SK-N-SH (cell line): ENCODE data around the gene C10orf67. TPM values are rescaled to one million over a fixed set of nuclear protein-coding genes. Genes with fewer than 3 reads are reported as not detected.

Experiments
- CTCF ChIA-PET: fragments of 300-600, 350-600 bp; formaldehyde crosslinking; extraction: SDS; loops from one replicate; lab custom pipeline; 2021; lab: Yijun Ruan, JAX
- POLR2A ChIA-PET: fragments of 350-600 bp; sonication (Branson Sonifier 250); formaldehyde crosslinking; extraction: SDS; loops from one replicate; lab custom pipeline; 2020; ENCODE audit warnings: antibody characterized with exemption, inconsistent platforms; lab: Yijun Ruan, JAX
- DNase-seq: peaks from one replicate; pipeline ENCODE4 v3.0.0; 2012
- H2AFZ ChIP-seq: fragments of 200-600 bp; sonication (generic); 2 replicates; pipeline ENCODE4 v1.8.1; 2016; ENCODE audit warnings: antibody characterized with exemption, mild to moderate bottlenecking, low read depth
- H3F3A ChIP-seq: fragments of 200-600 bp; sonication (generic); replicated peaks from 2 replicates; pipeline ENCODE3; 2016; ENCODE audit warnings: antibody characterized with exemption, mild to moderate bottlenecking; ENCODE audit not compliant: insufficient read depth
- H3K27ac ChIP-seq, 2 experiments: fragments of 200-500 bp in 1 of 2; fragments of 200-600 bp in 1 of 2; sonication (Bioruptor generic) in 1 of 2; sonication (generic), shearing (Covaris generic) in 1 of 2; 2 replicates each; pipeline versions ENCODE4 v1.5.1 to v1.6.1; 2014 to 2016; ENCODE audit warnings: low read depth in 2 of 2, inconsistent platforms in 1 of 2, low read length in 1 of 2, mild to moderate bottlenecking in 1 of 2, mixed read lengths in 1 of 2
- H3K27me3 ChIP-seq: fragments of 200-600 bp; sonication (generic), shearing (Covaris generic); 2 replicates; pipeline ENCODE4 v1.6.1; 2016; ENCODE audit warnings: mixed run types; ENCODE audit not compliant: insufficient read depth
- H3K36me3 ChIP-seq, 2 experiments: fragments of 200-500 bp in 1 of 2; fragments of 200-600 bp in 1 of 2; sonication (Bioruptor generic) in 1 of 2; sonication (generic) in 1 of 2; replicated peaks in 1 of 2; 2 replicates each; pipeline versions ENCODE3 to v1.5.1; 2014 to 2016; ENCODE audit warnings: low read length in 1 of 2, mild to moderate bottlenecking in 1 of 2; ENCODE audit not compliant: insufficient read depth in 2 of 2, control insufficient read depth in 1 of 2
- H3K4me1 ChIP-seq, 2 experiments: fragments of 200-500 bp in 1 of 2; fragments of 200-600 bp in 1 of 2; sonication (Bioruptor generic) in 1 of 2; sonication (generic), shearing (Covaris generic) in 1 of 2; 2 replicates each; pipeline versions ENCODE4 v1.5.1 to v1.6.1; 2014 to 2016; ENCODE audit warnings: low read depth in 1 of 2, low read length in 1 of 2, mixed run types in 1 of 2; ENCODE audit not compliant: insufficient read depth in 2 of 2, control insufficient read depth in 1 of 2
- H3K4me2 ChIP-seq: fragments of 200-600 bp; sonication (generic), shearing (Covaris generic); 2 replicates; pipeline ENCODE4 v1.6.1; 2017; ENCODE audit warnings: mixed run types
- H3K4me3 ChIP-seq, 2 experiments: fragments of 200-500 bp in 1 of 2; fragments of 200-600 bp in 1 of 2; sonication (Bioruptor generic) in 1 of 2; sonication (generic), shearing (Covaris generic) in 1 of 2; 2 replicates each; pipeline versions ENCODE4 v1.5.1 to v1.8.1; 2014 to 2016; ENCODE audit warnings: low read depth in 2 of 2, inconsistent platforms in 1 of 2, low read length in 1 of 2, mild to moderate bottlenecking in 1 of 2, mixed read lengths in 1 of 2, moderate library complexity in 1 of 2
- H3K79me2 ChIP-seq: fragments of 200-600 bp; sonication (generic); 2 replicates; pipeline ENCODE4 v1.8.1; 2017; ENCODE audit warnings: mild to moderate bottlenecking; ENCODE audit not compliant: insufficient read depth
- H3K9ac ChIP-seq: fragments of 200-600 bp; sonication (generic); 2 replicates; pipeline ENCODE4 v1.6.1; 2017; ENCODE audit warnings: mixed run types
- H3K9me2 ChIP-seq: fragments of 200-600 bp; sonication (generic); 2 replicates; pipeline ENCODE4 v1.6.1; 2017; ENCODE audit warnings: mixed run types
- H3K9me3 ChIP-seq: fragments of 200-600 bp; sonication (generic); 2 replicates; pipeline ENCODE4 v1.6.1; 2017; ENCODE audit warnings: mixed run types, mild to moderate bottlenecking, moderate library complexity
- H4K20me1 ChIP-seq: fragments of 200-600 bp; sonication (generic); 2 replicates; pipeline ENCODE4 v1.6.1; 2017; ENCODE audit warnings: mild to moderate bottlenecking, mixed run types; ENCODE audit not compliant: insufficient read depth
- EP300 ChIP-seq, 2 experiments: IDR thresholded peaks; 2 replicates each; pipeline versions ENCODE4 v1.4.0 to v1.6.1; 2012; ENCODE audit warnings: borderline replicate concordance in 1 of 2, low read depth in 1 of 2, low read length in 1 of 2
- GABPA ChIP-seq: IDR thresholded peaks from 2 replicates; pipeline ENCODE4 v1.4.0; 2012; ENCODE audit warnings: low read depth, mild to moderate bottlenecking
- JUND ChIP-seq: IDR thresholded peaks from 2 replicates; pipeline ENCODE4 v1.4.0; 2012
- MXI1 ChIP-seq: IDR thresholded peaks from 2 replicates; pipeline ENCODE4 v1.6.1; 2012; ENCODE audit warnings: mild to moderate bottlenecking, low read depth, low read length, improper control_type of control experiment
- NFIC ChIP-seq: IDR thresholded peaks from 2 replicates; pipeline ENCODE4 v1.4.0; 2012; ENCODE audit warnings: borderline replicate concordance
- REST ChIP-seq: IDR thresholded peaks from 2 replicates; pipeline ENCODE4 v1.6.1; 2012; ENCODE audit warnings: mild to moderate bottlenecking, low read depth, low read length, moderate library complexity
- RXRA ChIP-seq: IDR thresholded peaks from 2 replicates; pipeline ENCODE4 v1.4.0; 2012; ENCODE audit warnings: low read depth, mild to moderate bottlenecking, borderline replicate concordance
- TCF12 ChIP-seq: IDR thresholded peaks from 2 replicates; pipeline ENCODE4 v1.4.0; 2012
- WGBS: methylation state at CpG from one replicate; pipeline ENCODE4 v1.1.6; 2017; ENCODE audit warnings: low lambda C conversion rate; 5-methylcytosine and 5-hydroxymethylcytosine counted together
- polyA plus RNA-seq, 3 experiments: library from polyadenylated mRNA; depleted of rRNA; stranded (reverse); fragments of >200 nt; gene quantifications; 2 replicates each; pipeline ENCODE4 v1.2.3, GENCODE V29; 2012
- small RNA-seq, 7 experiments: library from RNA; depleted of rRNA; stranded (forward); fragments of <200 nt; gene quantifications; one replicate each; pipeline ENCODE3, GENCODE V24; 2012

Gene C10orf67
- polyA plus RNA-seq, 1 of the 3 experiments (the other 2 are of a cell fraction) = 0.97 TPM

GRCh38 chr10:23157239-23157681 lies 187.3 kb downstream of the C10orf67 start (continued):
- no peak for TF ChIP-seq REST
- TF ChIP-seq NFIC = no peak
- TF ChIP-seq TCF12 = no peak
- TF ChIP-seq MXI1 = no peak
- TF ChIP-seq GABPA = no peak

GRCh38 chr10:23156447-23157150 lies 188.0 kb downstream of the C10orf67 start:
- WGBS = 55% methylated on average over 10 of the region's 10 CpGs
- Histone ChIP-seq H3K4me3 (no peak overlapping the region), H3K27ac (no peak overlapping the region), H3K4me2 (no peak overlapping the region), H3K27me3 (peaks cover 7% of the 10 kb centered on the region; the same call in 1 of the 2 replicates), H3K79me2 (no peaks in the 10 kb centered on the region), H3K4me1 (peaks cover 0 to 3% of the 10 kb centered on the region in 2 experiments; a peak in 1 of 4 replicates), H3F3A (no peaks in the 10 kb centered on the region), H3K9me3 (no peaks in the 10 kb centered on the region), H2AFZ (no peak overlapping the region), H3K9ac (no peak overlapping the region), H3K9me2 (no peaks in the 10 kb centered on the region), H3K36me3 (no peaks in the 10 kb centered on the region), H4K20me1 (no peaks in the 10 kb centered on the region)
- ChIA-PET POLR2A (no interaction called here), CTCF (interaction anchor here (0.9 to 9.9 kb wide), 14 partner anchors 11 to 557 kb away, joined by 3 to 208 read pairs (median 14); no protein-coding TSS in a partner anchor)
- DNase-seq = no peak
- TF ChIP-seq EP300 (IDR thresholded peaks at IDR 0.05; ENCODE audit: borderline replicate concordance in 1 of 2, low read depth in 1 of 2, low read length in 1 of 2) (no peak), RXRA (no peak)

- CTCF ChIA-PET = interaction anchor here (1.3 to 9.9 kb wide), 3 partner anchors 55 to 137 kb away, joined by 3 to 208 read pairs (median 4); no protein-coding TSS in a partner anchor
- 72% methylated on average over 7 of the region's 7 CpGs for WGBS
- Histone ChIP-seq H3K4me3 (no peak overlapping the region), H3K27ac (no peak overlapping the region), H3K9me3 (no peaks in the 10 kb centered on the region), H2AFZ (no peak overlapping the region), H4K20me1 (no peaks in the 10 kb centered on the region), H3K79me2 (no peaks in the 10 kb centered on the region), H3K4me2 (no peak overlapping the region)
- DNase-seq = no peak
- no peak for TF ChIP-seq JUND
- TF ChIP-seq, all 33 proteins: peak for 0
- Histone ChIP-seq H3K27me3 (no peaks in the 10 kb centered on the region; the same call in 1 of the 2 replicates), H3K4me1 (peaks cover 0 to 3% of the 10 kb centered on the region in 2 experiments; a peak in 1 of 4 replicates), H3K9ac (no peak overlapping the region), H3F3A (no peaks in the 10 kb centered on the region), H3K9me2 (no peaks in the 10 kb centered on the region), H3K36me3 (no peaks in the 10 kb centered on the region)
- POLR2A ChIA-PET = no interaction called here
Observed at GRCh38 chr10:23155169-23155568, 189.4 kb downstream of the C10orf67 start.

Small RNAs within 50 kb of the gene (small RNA-seq; reads per million reads assigned to genes)
- 0 reads per million in 7 experiments for gene MIR1254-2
- gene RF00561 = 0 reads per million in 7 experiments

Other genes starting within 250 kb of the C10orf67 start
- gene MSRB2, start 249.2 kb downstream of the C10orf67 start, polyA plus RNA-seq (2012; rRNA removed) = 42.3 and 44.0 TPM in 2 replicates
- not detected in 2 replicates for gene PTF1A, start 152.5 kb downstream of the C10orf67 start, polyA plus RNA-seq (2012; rRNA removed)
- gene OTUD1, start 94.3 kb upstream of the C10orf67 start, polyA plus RNA-seq (2012; rRNA removed) = 5.8 and 8.5 TPM in 2 replicates